ES-I3 (cell line): Measurements from ENCODE around the gene GABARAPL1.
A peak's percentile ranks its signal among the peaks of the same experiment; 100 is the strongest.

Experiments
- H3K36me3 ChIP-seq: 2 replicates; pipeline ENCODE4 v1.6.1; 2013; ENCODE audit warnings: mild to moderate bottlenecking, low read length, control low read depth, moderate library complexity; ENCODE audit not compliant: insufficient read depth
- H3K4me1 ChIP-seq: 2 replicates; pipeline ENCODE4 v1.6.1; 2013; ENCODE audit warnings: mild to moderate bottlenecking, control low read depth, low read length; ENCODE audit not compliant: insufficient read depth
- H3K9ac ChIP-seq: 2 replicates; pipeline ENCODE4 v1.6.1; 2013; ENCODE audit warnings: low read depth, mild to moderate bottlenecking, low read length, moderate library complexity
- H3K9me3 ChIP-seq: 2 replicates; pipeline ENCODE4 v1.6.1; 2013; ENCODE audit warnings: mild to moderate bottlenecking, low read length, moderate library complexity; ENCODE audit not compliant: control insufficient read depth, insufficient read depth

GABARAPL1 gene

DNA sequence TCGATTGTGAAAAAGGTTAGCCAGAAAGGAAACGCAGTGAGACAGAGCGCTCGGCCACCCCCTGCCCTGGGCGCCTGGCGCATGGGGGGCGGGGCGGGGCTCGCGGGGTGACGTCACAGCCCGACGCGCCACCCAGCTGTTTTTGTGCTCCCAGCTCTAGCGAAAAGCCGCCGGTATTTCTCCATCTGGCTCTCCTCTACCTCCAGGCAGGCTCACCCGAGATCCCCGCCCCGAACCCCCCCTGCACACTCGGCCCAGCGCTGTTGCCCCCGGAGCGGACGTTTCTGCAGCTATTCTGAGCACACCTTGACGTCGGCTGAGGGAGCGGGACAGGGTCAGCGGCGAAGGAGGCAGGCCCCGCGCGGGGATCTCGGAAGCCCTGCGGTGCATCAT, at the start of gene GABARAPL1:
TSS of gene GABARAPL1 (plus strand) at position 139 of the 393 bp plus-strand sequence. CDS start at position 392, 253 bp downstream.
- Histone ChIP-seq H3K9ac (peak within 1 kb of the TSS; percentile 70), H3K4me1 (peaks cover 10% of the 10 kb centered on the region; the same call in 1 of the 2 replicates), H3K36me3 (no peaks in the 10 kb centered on the region), H3K9me3 (no peaks in the 10 kb centered on the region)

DNA sequence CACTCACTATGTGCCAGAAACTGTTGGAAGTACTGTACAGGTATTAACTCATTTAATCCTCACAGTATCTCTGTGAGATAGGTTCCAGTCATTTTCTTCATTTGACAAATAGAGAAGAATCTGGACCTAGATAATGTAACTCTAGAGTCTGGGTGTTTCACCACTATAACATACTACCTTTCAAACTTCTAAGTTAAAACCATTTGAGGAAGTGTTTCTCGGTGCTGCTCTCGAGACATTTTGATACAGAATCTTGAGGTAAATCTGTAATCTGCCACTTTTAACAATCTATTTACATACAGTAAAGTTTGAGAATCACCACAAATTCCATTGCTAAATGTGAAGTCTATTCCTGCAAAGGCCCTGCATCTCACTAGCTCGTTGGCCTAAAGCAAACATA, 49.6 kb upstream of the GABARAPL1 start:
- H3K9ac ChIP-seq: no peak overlapping the region
- no peaks in the 10 kb centered on the region for H3K4me1 ChIP-seq
- H3K36me3 ChIP-seq: no peaks in the 10 kb centered on the region
- no peaks in the 10 kb centered on the region for H3K9me3 ChIP-seq

DNA sequence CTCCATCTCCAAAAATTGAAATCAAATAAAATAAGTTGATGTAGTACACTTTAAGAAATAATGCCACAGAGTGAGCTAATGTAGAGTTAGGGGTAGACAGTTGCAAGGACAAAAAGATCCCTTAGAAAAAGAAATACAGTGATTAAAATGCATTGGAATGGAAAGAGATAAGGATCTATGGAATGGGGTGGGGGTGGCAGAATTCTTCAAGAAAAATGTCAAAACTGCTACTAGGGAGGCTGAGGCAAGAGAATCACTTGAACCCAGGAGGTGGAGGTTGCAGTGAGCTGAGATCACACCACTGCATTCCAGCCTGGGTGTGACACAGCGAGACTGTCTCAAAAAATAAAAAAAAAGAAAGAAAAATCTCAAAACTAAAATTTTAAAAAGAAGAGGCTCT, 47.3 kb upstream of the GABARAPL1 start:
- Histone ChIP-seq H3K9me3 (no peaks in the 10 kb centered on the region), H3K36me3 (no peaks in the 10 kb centered on the region), H3K4me1 (0 out of 2 replicates have a peak, but pooled peaks cover 4% of the 10 kb centered on the region), H3K9ac (no peak overlapping the region)

DNA sequence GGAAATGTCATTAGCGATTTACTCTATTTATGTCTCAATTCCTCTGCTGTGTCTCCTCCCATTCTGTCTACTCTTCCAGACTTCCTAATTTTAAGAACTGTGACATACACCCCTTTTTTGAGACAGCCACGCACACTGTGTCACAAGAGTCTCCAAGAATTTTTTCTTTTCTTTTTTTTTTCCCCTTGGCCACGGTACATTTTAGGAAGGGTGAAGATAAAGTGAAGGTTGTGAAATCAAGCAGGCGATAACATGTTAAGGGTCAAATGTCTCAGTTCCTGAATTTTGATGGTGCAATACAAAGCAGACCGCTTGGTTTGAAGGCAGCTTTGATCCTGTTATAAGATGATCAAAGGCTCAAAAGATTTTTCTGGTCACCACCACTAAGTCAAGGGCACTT, 45.1 kb upstream of the GABARAPL1 start:
- no peaks in the 10 kb centered on the region for H3K36me3 ChIP-seq
- H3K9me3 ChIP-seq: no peaks in the 10 kb centered on the region
- 0 out of 2 replicates have a peak, but pooled peaks cover 4% of the 10 kb centered on the region for H3K4me1 ChIP-seq
- no peak overlapping the region for H3K9ac ChIP-seq

DNA sequence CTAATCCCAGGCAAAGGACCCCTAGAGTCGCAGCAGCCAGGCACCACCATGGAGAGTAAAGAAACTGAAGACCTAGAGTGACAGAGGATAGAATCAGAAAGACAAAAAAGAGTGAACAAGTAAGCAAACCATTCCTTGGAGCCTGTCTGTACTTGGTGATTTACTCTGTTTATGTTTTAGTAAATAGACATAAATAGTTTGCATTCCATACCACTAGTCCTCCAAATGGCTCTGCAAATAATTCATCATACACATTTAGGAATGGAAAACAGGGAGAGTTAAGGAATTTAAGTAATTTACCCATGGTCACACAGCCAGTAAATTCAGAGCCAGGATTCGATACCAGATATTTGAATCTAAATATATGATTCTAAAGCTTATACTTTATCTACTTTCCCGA, 43.6 kb upstream of the GABARAPL1 start:
- Histone ChIP-seq H3K9me3 (no peaks in the 10 kb centered on the region), H3K36me3 (no peaks in the 10 kb centered on the region), H3K4me1 (0 out of 2 replicates have a peak, but pooled peaks cover 4% of the 10 kb centered on the region), H3K9ac (no peak overlapping the region)

DNA sequence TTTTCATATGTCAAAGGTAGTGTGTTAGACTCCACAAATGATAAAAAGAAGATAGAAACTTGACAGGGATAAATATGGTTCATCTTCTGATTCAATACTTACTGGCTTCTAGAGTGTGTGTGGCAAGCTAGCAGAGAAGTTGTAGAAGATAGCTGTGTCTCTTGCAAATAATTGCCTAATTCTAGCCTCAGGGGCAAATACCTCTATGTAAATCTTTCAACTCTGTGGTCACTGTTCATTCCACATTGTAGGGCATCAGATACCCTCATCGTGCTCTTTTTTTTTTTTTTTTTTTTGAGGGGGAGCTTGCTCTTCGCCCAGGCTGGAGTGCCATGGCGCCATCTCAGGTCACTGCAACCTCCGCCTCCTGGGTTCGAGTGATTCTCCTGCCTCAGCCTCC, 42.5 kb upstream of the GABARAPL1 start:
- Histone ChIP-seq H3K36me3 (no peaks in the 10 kb centered on the region), H3K9me3 (no peaks in the 10 kb centered on the region), H3K4me1 (0 out of 2 replicates have a peak, but pooled peaks cover 4% of the 10 kb centered on the region), H3K9ac (no peak overlapping the region)

DNA sequence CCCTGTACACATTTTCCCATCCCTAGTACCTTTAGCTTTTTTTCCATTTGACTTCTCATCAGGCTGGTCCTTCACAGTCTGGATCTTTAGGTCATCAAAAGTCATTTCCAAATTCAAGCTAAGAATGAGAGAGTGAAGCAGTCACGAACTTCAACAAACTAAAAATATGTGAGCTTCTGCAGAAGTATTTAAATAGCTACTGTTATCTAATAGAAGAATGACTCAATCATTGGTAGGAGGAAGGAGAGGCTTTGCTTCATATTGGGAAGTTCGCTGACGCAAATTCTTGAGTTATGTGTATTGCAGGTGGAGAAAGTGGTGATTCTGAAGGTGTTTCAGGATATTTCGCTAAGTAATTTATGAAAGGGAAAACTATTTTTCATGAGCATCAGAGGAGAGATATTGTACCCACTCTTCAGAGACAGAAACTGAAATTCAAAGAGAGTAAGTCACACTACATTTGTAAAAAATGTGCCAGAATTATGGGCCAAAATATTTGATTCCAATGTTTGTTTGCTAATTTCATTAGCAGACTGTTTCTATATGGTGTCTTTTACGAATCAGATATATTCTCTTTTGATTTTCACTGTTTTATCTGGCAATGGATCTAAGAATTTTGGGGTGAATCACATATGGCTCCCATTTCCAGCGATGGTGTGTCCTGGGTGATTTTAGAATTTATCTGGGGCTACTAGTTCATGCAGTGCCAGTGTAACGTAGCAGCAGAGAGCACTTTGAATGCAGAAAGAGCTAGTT, 40.5 kb upstream of the GABARAPL1 start, which contains the start of gene OLR1:
TSS of gene OLR1 (minus strand) at position 160 of the 756 bp plus-strand sequence. CDS start at position 105, 55 bp downstream.
- Histone ChIP-seq H3K9ac (no peak within 1 kb of the TSS), H3K4me1 (0 out of 2 replicates have a peak, but pooled peaks cover 4% of the 10 kb centered on the region), H3K36me3 (no peaks in the 10 kb centered on the region), H3K9me3 (no peaks in the 10 kb centered on the region)

DNA sequence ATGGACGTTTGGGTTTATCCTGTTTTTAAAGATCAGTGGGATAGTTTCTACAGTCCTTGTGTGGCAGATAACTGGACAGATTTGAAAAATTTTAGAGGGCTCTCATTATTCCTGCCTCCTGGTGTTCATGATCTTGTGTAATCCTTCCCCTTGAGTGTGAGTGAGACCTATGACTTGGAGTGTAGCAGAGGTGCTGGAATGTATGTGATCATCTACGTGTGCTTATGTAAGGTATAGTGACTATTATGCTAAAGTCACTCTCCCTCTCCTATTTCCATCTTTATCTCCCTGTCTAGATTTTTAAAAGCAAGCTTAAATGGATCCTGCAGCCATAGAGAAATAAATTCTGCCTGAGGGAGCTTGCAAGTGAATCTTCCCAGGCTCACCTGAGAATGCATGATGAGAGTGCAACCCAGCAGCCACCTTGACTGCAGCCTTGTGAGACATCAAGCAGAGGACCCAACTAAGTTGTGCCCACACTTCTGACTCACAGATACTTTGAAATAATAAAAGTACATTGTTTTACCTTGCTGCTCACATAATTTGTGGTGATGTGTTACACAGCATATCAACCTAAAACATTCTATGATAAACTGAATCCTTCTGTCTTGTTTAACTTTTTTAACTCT, 37.6 kb upstream of the GABARAPL1 start:
- H3K4me1 ChIP-seq: no peaks in the 10 kb centered on the region
- no peak overlapping the region for H3K9ac ChIP-seq
- no peaks in the 10 kb centered on the region for H3K9me3 ChIP-seq
- no peaks in the 10 kb centered on the region for H3K36me3 ChIP-seq

DNA sequence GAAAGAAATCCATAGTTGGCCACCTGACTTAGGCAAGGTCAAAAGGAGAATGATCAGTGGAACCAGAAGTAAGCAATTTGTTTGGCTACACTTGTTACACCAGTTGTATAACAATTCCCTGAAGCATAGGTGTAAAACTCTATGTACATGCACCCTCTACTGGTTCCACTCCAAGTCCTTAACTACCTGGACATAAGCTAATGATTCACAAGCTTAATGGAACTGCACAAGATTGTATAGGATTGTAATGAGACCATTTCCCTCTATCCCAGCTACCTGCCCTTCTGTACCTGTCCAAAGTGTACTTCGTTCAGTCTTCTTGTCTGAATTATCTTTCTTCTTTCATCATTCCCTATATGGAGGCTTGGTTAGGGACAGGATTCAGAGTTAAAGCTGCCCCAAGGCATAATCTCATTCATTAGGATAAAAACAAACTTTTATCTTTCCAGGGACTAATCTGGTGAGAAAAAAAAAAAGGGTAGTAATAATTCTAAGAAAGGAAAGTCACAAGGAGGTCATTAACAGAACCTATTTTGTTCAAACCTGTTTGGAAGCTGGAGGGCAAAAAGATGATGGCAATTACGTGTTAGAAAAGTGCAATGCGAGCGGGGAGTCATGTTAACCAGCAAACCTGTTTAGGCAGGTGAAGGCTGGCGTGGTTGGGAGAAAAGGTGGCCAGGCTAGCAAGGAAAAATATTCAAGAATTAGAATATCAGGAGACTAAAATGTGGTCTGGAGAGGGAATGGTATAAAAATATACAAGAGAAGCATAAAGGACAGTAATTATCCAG, 36.6 kb upstream of the GABARAPL1 start:
- H3K9ac ChIP-seq: no peak overlapping the region
- H3K36me3 ChIP-seq: no peaks in the 10 kb centered on the region
- H3K9me3 ChIP-seq: no peaks in the 10 kb centered on the region
- no peaks in the 10 kb centered on the region for H3K4me1 ChIP-seq

DNA sequence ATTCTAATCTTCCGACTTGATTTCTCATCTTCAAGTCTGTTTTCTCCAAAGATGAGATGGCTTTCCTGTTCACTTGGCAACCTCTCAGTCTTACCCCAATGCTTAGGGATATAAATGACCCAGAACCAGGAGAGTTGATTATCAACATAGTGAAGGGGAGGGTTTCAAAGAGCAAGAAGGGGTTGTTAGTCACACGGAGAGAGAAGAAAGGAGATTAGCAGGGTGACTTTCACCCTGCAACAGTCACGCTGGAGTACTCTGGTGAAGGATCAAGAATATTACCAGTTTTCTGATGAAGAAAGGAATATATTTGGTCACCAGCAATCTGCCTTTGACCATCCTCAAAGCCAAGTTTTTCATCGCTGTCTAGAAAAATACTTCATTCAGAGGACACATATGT, 33.9 kb upstream of the GABARAPL1 start, which contains the start of gene TMEM52B:
TSS of gene TMEM52B (plus strand) at position 212 of the 400 bp plus-strand sequence. CDS start 543 bp downstream, outside the sequence.
- H3K4me1 ChIP-seq: 0 out of 2 replicates have a peak, but pooled peaks cover 3% of the 10 kb centered on the region
- H3K9me3 ChIP-seq: no peaks in the 10 kb centered on the region
- no peak within 1 kb of the TSS for H3K9ac ChIP-seq
- H3K36me3 ChIP-seq: no peaks in the 10 kb centered on the region

DNA sequence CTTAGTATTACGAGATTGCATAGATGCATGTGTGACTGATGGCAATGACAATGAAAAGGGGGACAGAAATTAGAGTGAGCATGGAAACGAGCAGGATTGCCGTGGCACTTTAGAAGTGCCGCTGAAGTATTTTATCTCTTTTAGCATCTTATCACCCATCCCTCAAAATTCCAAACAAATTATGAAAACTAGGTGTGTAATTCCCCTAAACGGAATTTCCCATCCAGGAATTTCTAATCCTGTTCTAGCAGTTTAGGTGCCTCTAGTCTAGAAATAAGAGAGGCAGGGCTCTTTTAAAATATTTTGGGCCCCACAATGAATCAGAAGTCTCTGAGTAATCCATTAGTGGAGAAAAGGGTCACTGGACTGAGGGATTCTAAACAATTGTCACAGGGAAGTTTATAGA, 32.9 kb upstream of the GABARAPL1 start:
- Histone ChIP-seq H3K9ac (no peak overlapping the region), H3K36me3 (no peaks in the 10 kb centered on the region), H3K9me3 (no peaks in the 10 kb centered on the region), H3K4me1 (0 out of 2 replicates have a peak, but pooled peaks cover 3% of the 10 kb centered on the region)

DNA sequence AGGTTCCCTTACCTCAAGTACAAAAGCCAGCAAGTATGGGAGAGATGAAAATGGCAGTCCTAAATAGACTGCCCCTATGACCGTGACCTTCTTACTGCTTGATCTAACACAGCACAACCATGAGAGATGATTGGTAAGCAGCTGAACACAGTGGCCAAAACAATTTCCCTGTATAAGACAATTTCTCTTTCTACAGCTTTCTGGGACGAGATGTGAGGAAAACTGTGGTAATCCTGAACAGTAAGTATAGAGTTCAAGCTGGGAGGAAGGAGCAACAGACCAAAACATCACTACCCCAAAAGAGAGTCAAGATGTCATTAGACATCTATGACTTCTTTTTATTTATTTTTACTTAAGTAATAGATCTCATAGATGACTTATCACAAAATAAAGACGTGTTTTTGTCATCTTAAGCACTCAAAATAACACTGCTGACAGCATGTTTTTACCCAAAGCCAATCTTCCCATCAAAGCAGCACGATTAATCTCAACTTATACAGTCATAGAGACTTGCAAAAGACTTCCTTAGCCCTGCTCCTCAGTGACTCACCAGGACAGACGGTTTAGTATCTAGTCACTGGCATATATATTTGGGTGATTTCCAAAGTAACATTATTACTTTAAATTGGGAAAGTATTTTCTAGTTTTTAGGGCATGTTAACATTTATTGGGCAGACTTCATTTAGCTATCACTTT, 30.2 kb upstream of the GABARAPL1 start:
- H3K36me3 ChIP-seq: no peaks in the 10 kb centered on the region
- no peak overlapping the region for H3K9ac ChIP-seq
- H3K9me3 ChIP-seq: no peaks in the 10 kb centered on the region
- H3K4me1 ChIP-seq: 0 out of 2 replicates have a peak, but pooled peaks cover 3% of the 10 kb centered on the region

DNA sequence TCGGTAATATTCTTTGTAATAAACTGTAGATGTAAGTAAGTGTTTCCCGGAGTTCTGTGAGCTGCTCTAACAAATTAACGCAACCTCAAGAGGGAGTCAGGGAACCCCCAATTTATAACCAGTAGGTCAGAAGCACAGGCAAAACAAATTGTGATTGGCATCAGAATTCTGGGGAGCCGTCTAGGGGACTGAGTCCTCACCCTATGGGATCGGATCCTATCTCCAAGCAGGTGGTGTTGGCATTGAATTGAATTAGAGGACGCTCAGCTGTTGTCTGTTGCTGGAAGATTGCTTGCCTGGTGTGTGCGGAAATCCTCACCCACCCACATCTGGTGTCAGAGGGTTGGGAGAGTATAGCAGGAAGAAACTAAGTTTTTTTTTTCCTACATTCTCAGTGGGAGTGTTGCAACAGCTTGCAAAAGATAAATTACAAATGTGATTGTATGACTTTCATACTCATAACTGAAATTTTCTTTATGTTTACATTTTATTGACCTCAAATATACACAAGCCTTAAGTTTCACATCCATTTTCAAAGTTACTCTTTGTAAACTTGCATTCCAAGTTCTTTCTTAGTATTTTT, 28.3 kb upstream of the GABARAPL1 start:
- no peaks in the 10 kb centered on the region for H3K36me3 ChIP-seq
- H3K9ac ChIP-seq: no peak overlapping the region
- no peaks in the 10 kb centered on the region for H3K9me3 ChIP-seq
- 0 out of 2 replicates have a peak, but pooled peaks cover 3% of the 10 kb centered on the region for H3K4me1 ChIP-seq
